Choroid plexus epithelial cell (primary cell): ENCODE results near the gene REEP3.
"Not testable (repeated sequence)": the region's sequence is repeated elsewhere in the genome, so short reads cannot be mapped to it uniquely, and the experiment has no call there.

ENCODE experiments used
- DNase-seq: peaks from one replicate; pipeline ENCODE4 v3.0.0-alpha.2; 2010; ENCODE audit warnings: low read depth
- H3K4me3 ChIP-seq: 2 replicates; pipeline ENCODE4 v1.5.1; 2011; ENCODE audit warnings: low read depth, mild to moderate bottlenecking, control low read depth, low read length, moderate library complexity
- TF ChIP-seq, protein P1 (sequence below): conservative IDR thresholded peaks from 2 replicates; pipeline ENCODE4 v1.5.1; 2011; ENCODE audit warnings: low read depth, mild to moderate bottlenecking, control low read depth, inconsistent platforms, low read length, moderate library complexity

Gene REEP3

DNA sequence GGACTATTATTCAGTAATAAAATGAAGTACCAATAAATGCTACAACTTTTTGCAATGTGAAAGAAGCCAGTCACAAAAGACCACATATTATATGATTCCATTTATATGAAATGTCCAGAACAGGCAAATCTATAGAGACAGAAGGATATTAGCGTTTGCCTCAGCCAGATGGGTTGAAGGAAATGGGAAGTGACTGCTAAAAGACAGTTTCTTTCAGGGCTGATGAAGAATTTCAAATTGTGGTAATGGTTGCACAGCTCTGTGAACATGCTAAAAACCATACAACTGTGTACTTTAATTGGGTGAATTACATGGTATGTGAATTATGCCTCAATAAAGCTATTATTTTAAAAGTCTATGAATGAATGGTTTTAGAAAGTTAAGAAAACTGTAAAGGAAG lies 23.9 kb upstream of the REEP3 start:
- no peak overlapping the region for H3K4me3 ChIP-seq
- DNase-seq = no peak
- TF ChIP-seq, protein P1, sequence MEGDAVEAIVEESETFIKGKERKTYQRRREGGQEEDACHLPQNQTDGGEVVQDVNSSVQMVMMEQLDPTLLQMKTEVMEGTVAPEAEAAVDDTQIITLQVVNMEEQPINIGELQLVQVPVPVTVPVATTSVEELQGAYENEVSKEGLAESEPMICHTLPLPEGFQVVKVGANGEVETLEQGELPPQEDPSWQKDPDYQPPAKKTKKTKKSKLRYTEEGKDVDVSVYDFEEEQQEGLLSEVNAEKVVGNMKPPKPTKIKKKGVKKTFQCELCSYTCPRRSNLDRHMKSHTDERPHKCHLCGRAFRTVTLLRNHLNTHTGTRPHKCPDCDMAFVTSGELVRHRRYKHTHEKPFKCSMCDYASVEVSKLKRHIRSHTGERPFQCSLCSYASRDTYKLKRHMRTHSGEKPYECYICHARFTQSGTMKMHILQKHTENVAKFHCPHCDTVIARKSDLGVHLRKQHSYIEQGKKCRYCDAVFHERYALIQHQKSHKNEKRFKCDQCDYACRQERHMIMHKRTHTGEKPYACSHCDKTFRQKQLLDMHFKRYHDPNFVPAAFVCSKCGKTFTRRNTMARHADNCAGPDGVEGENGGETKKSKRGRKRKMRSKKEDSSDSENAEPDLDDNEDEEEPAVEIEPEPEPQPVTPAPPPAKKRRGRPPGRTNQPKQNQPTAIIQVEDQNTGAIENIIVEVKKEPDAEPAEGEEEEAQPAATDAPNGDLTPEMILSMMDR = no peak

DNA sequence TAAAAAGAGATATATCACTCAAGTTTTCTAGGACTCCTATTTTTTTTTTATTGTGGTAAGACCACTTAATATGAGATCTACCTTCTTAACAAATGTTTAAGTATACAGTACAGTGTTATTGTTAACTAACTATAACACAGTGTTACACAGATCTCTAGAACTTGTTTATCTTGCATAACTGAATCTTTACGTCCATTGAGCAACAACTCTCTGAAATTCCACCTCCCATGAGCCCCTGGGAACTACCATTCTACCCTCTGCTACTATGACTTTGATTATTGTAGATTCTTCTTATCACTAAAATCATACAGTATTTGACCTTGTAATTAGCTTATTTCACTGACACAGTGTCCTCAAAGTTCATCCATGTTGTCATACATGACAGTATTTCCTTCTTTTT lies 22.5 kb upstream of the REEP3 start:
- peak; percentile 39 for DNase-seq
- no peak overlapping the region for H3K4me3 ChIP-seq

DNA sequence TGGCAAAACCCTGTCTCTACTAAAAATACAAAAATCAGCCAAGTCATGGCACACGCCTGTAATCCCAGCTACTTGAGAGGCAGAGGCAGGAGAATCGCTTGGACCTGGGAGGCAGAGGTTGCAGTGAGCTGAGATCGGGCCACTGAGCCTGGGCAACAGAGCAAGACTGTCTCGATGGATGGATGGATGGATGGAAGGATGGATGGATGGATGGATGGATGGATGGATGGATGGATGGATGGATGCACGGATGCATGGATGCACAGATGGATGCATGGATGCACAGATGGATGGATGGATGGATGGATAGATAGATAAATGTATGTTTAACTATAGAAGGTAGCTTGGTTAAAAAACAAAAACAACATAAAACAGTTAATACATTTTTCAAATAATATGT lies 20.6 kb upstream of the REEP3 start:
- not testable (repeated sequence) for DNase-seq, H3K4me3 ChIP-seq

More for the DNA sequence above, 22.5 kb upstream of the REEP3 start:
- TF ChIP-seq, protein P1 = no peak

DNA sequence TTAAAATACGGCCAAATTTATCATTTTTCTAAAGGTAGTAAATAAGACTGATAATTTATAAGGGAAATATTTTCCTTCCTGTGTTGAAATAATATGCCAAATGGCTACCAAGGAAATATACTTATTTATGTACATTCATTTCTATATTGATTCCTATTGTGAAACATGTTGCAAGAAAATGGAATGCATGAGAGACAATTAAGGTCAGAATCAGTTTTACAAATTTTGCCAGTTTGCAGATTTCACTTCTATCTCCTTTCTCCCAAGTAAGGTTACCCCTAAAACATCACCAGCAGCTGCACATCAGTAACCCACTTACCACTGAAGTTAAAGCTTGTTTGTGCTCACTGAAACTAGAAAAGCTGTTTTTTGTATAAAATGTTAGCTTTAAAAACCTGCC lies 19.2 kb upstream of the REEP3 start:
- no peak for DNase-seq
- H3K4me3 ChIP-seq = no peak overlapping the region
- TF ChIP-seq, protein P1 = no peak

DNA sequence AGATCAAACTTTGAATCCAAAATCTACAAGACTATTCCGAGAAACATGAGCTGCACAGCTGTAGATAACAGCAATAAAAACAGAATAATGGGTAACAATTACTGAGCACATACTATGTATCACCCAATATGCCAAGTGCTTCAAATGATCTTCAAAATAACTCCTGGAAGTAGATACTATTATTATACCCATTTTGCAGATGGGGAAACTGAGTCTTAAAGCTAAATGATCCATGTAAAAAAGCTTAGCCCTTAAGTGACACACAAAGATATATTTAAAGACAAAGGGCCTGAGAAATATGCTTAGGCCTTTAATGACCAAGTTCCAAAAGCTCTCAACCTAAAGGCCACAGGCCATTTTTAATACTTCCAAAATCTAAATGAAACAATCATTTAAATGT lies 18.4 kb upstream of the REEP3 start:
- TF ChIP-seq, protein P1 = no peak

DNA sequence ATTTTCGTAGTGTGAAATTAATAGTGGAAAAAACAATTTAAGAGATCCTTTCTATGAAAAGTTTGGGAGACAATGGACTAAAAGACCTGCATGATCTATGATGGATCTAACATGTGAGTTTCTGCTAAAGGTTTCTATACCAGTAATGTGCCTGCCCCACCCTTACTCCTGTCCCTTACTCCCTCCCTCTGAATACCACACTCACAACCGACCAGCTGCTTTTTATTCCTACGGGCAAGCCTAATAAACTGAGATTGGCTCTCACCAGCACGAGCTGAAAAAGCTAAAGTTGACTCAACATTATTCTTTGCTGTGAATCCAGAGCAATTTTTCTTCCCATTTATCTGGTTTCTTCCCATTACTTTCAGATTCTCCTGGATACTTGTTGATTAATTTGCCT lies 17.8 kb upstream of the REEP3 start:
- H3K4me3 ChIP-seq = no peak overlapping the region
- DNase-seq = no peak
- TF ChIP-seq, protein P1 = no peak

More for the DNA sequence above, 18.4 kb upstream of the REEP3 start:
- no peak overlapping the region for H3K4me3 ChIP-seq
- DNase-seq = no peak

DNA sequence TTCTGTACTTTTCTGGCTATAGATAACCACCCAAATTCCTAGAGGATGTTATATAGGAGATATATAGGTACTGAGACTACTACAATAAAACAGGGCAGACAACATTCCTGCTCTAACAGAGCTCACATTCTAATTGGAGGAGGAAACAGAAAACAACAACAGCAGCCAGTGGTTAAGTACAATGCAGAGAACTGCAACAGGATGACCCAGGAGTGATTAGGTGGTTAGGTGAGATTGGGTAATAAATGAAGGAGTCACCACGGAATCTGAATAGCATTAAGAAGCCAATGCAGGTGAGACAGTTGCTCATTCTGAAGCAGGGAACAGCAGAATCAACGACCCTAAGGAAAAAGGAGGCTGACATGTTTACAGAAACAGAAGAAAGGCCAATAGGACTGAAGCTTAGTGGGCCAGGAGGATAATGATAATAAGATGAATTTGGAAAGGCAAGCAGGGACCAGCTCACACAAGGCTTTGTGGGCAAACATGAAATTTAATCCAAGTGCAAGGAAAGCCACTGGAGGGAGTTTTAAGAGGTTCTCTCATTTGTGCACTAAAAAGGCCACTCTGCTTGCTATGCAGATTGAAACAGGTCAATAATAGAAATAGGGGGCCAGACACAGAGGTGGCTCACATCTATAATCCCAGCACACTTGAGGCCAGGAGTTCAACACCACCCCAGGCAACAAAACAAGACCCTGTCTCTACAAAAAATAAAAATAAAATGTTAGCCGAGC lies 16.9 kb upstream of the REEP3 start:
- DNase-seq = no peak
- no peak overlapping the region for H3K4me3 ChIP-seq
- TF ChIP-seq, protein P1 = peak; percentile 27
